Neural cell (in vitro differentiated cells): ENCODE data around the gene NOS1AP. TPM values are rescaled to one million over a fixed set of nuclear protein-coding genes. Genes with fewer than 3 reads are reported as not detected.

Experiments
- H2AFZ ChIP-seq: fragments of 200-600, 300-800 bp; sonication (generic), shearing (Covaris generic); 2 replicates; pipeline ENCODE4 v1.6.0; 2014; ENCODE audit warnings: low read depth, mild to moderate bottlenecking, antibody characterized with exemption, low read length, moderate library complexity
- H3F3A ChIP-seq: fragments of 200-600 bp; shearing (Covaris generic); 2 replicates; pipeline ENCODE4 v1.6.1; 2016; ENCODE audit warnings: mild to moderate bottlenecking, moderate library complexity, mixed read lengths, antibody characterized with exemption, low read length; ENCODE audit not compliant: insufficient read depth, poor library complexity, severe bottlenecking
- H3K27ac ChIP-seq: fragments of 200-600, 300-800 bp; sonication (generic), shearing (Covaris generic); 2 replicates; pipeline ENCODE4 v1.5.1; 2014; ENCODE audit warnings: mild to moderate bottlenecking, low read length, moderate library complexity
- H3K27me3 ChIP-seq: fragments of 300-800, 200-600 bp; sonication (generic), shearing (Covaris generic); 2 replicates; pipeline ENCODE4 v1.6.0; 2014; ENCODE audit warnings: mild to moderate bottlenecking, low read depth, low read length, moderate library complexity; ENCODE audit not compliant: insufficient read depth
- H3K36me3 ChIP-seq: fragments of 300-800, 200-600 bp; sonication (generic), shearing (Covaris generic); 2 replicates; pipeline ENCODE4 v1.5.1; 2014; ENCODE audit warnings: mild to moderate bottlenecking, antibody characterized with exemption, low read length, moderate library complexity; ENCODE audit not compliant: insufficient read depth
- H3K4me2 ChIP-seq: fragments of 300-800, 200-600 bp; sonication (generic), shearing (Covaris generic); 2 replicates; pipeline ENCODE4 v1.6.0; 2014; ENCODE audit warnings: mild to moderate bottlenecking, low read length
- H3K4me3 ChIP-seq: fragments of 300-800, 200-600 bp; sonication (generic), shearing (Covaris generic); 2 replicates; pipeline ENCODE4 v1.5.1; 2014; ENCODE audit warnings: mild to moderate bottlenecking, low read length, moderate library complexity
- H3K79me2 ChIP-seq: fragments of 200-600 bp; shearing (Covaris generic); replicated peaks from 2 replicates; pipeline ENCODE4 v1.6.0; 2014; ENCODE audit warnings: mild to moderate bottlenecking, low read length, moderate library complexity; ENCODE audit not compliant: insufficient read depth
- H3K9ac ChIP-seq: fragments of 300-800, 200-600 bp; sonication (generic), shearing (Covaris generic); 2 replicates; pipeline ENCODE4 v1.6.1; 2016; ENCODE audit warnings: mild to moderate bottlenecking, low read length, mixed read lengths
- H3K9me2 ChIP-seq: fragments of 200-600 bp; shearing (Covaris generic); 2 replicates; pipeline ENCODE4 v1.6.1; 2016; ENCODE audit warnings: mild to moderate bottlenecking, low read length, mixed read lengths; ENCODE audit not compliant: insufficient read depth
- H3K9me3 ChIP-seq: fragments of 200-600, 300-800 bp; sonication (generic), shearing (Covaris generic); 2 replicates; pipeline ENCODE4 v1.6.1; 2016; ENCODE audit warnings: mild to moderate bottlenecking, mixed run types, low read length, moderate library complexity, mixed read lengths
- H4K20me1 ChIP-seq: fragments of 200-600 bp; shearing (Covaris generic); 2 replicates; pipeline ENCODE4 v1.6.1; 2016; ENCODE audit warnings: mild to moderate bottlenecking, mixed run types; ENCODE audit not compliant: insufficient read depth
- CTCF ChIP-seq: fragments of 450-650 bp; IDR thresholded peaks from 2 replicates; pipeline ENCODE4 v1.5.1; 2014; ENCODE audit warnings: antibody characterized with exemption, mild to moderate bottlenecking, moderate library complexity; ENCODE audit not compliant: poor library complexity, severe bottlenecking
- EP300 ChIP-seq: fragments of 450-650 bp; conservative IDR thresholded peaks from 2 replicates; pipeline ENCODE4 v1.6.1; 2014; ENCODE audit warnings: antibody characterized with exemption, mild to moderate bottlenecking, moderate library complexity; ENCODE audit not compliant: poor library complexity, severe bottlenecking
- EZH2 ChIP-seq: fragments of 200-600, 300-800 bp; shearing (Covaris generic), sonication (generic); IDR thresholded peaks from 2 replicates; pipeline ENCODE4 v1.6.1; 2014; ENCODE audit warnings: antibody characterized with exemption, low read length, borderline replicate concordance, mild to moderate bottlenecking; ENCODE audit not compliant: insufficient read depth, poor library complexity, severe bottlenecking
- MXI1 ChIP-seq: fragments of 450-650 bp; conservative IDR thresholded peaks from 2 replicates; pipeline ENCODE4 v1.6.1; 2014; ENCODE audit warnings: antibody characterized with exemption, mild to moderate bottlenecking; ENCODE audit not compliant: poor library complexity, severe bottlenecking
- POLR2AphosphoS5 ChIP-seq: IDR thresholded peaks from 2 replicates; pipeline ENCODE4 v1.6.1; 2012
- RAD21 ChIP-seq: fragments of 450-650 bp; conservative IDR thresholded peaks from 2 replicates; pipeline ENCODE4 v1.6.1; 2014; ENCODE audit warnings: antibody characterized with exemption, mild to moderate bottlenecking, moderate library complexity
- REST ChIP-seq: IDR thresholded peaks from 2 replicates; pipeline ENCODE4 v1.6.1; 2012; ENCODE audit warnings: borderline replicate concordance
- SMC3 ChIP-seq: fragments of 450-650 bp; conservative IDR thresholded peaks from 2 replicates; pipeline ENCODE4 v1.6.1; 2014; ENCODE audit warnings: antibody characterized with exemption, mild to moderate bottlenecking, moderate library complexity; ENCODE audit not compliant: poor library complexity
- TAF1 ChIP-seq: IDR thresholded peaks from 2 replicates; pipeline ENCODE4 v1.6.1; 2012; ENCODE audit warnings: low read depth
- polyA plus RNA-seq: library from polyadenylated mRNA; depleted of rRNA; stranded (reverse); fragments of >200 nt; gene quantifications from 2 replicates; pipeline ENCODE4 v1.2.3, GENCODE V29; 2014

Gene NOS1AP
- polyA plus RNA-seq, 1 donor from 2014 or later, result 5.3 TPM

- Histone ChIP-seq H3K9me2 (no peaks in the 10 kb centered on the region), H3K4me3 (no peak overlapping the region), H4K20me1 (no peaks in the 10 kb centered on the region), H3F3A (no peaks in the 10 kb centered on the region), H3K27me3 (no peaks in the 10 kb centered on the region), H3K27ac (no peak overlapping the region), H2AFZ (no peak overlapping the region), H3K36me3 (no peaks in the 10 kb centered on the region), H3K9me3 (no peaks in the 10 kb centered on the region), H3K79me2 (no peaks in the 10 kb centered on the region), H3K9ac (no peak overlapping the region), H3K4me2 (no peak overlapping the region)
- TF ChIP-seq CTCF (no peak), EP300 (no peak), MXI1 (no peak)
These were observed 335.2 kb downstream of the NOS1AP start for GRCh38 chr1:162404550-162405160.

- H3K79me2 ChIP-seq, result no peaks in the 10 kb centered on the region
- H2AFZ ChIP-seq, result no peak overlapping the region
- no peaks in the 10 kb centered on the region for H4K20me1 ChIP-seq
- H3K9ac ChIP-seq, result no peak overlapping the region
- H3F3A ChIP-seq, result no peaks in the 10 kb centered on the region
- H3K9me3 ChIP-seq, result no peaks in the 10 kb centered on the region
- H3K27me3 ChIP-seq, result no peaks in the 10 kb centered on the region
- H3K36me3 ChIP-seq, result no peaks in the 10 kb centered on the region
- TF ChIP-seq RAD21, result no peak
- no peak for TF ChIP-seq EZH2
- TF ChIP-seq REST, result no peak
- no peak for TF ChIP-seq POLR2AphosphoS5
- TF ChIP-seq TAF1, result no peak
- TF ChIP-seq SMC3, result no peak
- TF ChIP-seq EP300, result no peak
- no peak for TF ChIP-seq MXI1
- H3K9me2 ChIP-seq, result no peaks in the 10 kb centered on the region
- no peak overlapping the region for H3K4me2 ChIP-seq
- no peak overlapping the region for H3K27ac ChIP-seq
- H3K4me3 ChIP-seq, result no peak overlapping the region
These were observed 336.3 kb downstream of the NOS1AP start for GRCh38 chr1:162405800-162406199.
